Measurements from ENCODE around the gene ETFA. TPM values are rescaled to one million over a fixed set of nuclear protein-coding genes. Genes with fewer than 3 reads are reported as not detected.
A peak's percentile ranks its signal among the peaks of the same experiment; 100 is the strongest.

ETFA gene
- total RNA-seq, 1 donor from 2014 or later = 31.7 TPM

- H3K36me3 ChIP-seq = no peaks in the 10 kb centered on the region
- H3K9me3 ChIP-seq = no peaks in the 10 kb centered on the region
- H3K27me3 ChIP-seq = no peaks in the 10 kb centered on the region
- intact Hi-C loops (cut with DNase I) = no loop called here
- no peak for TF ChIP-seq CTCF (IDR thresholded peaks at IDR 0.05)
- DNase-seq (ENCODE audit: low spot score in 2 of 2) = no peak
- H3K4me1 ChIP-seq = peaks cover 15 to 30% of the 10 kb centered on the region in 2 donors
- no peak overlapping the region for H3K4me3 ChIP-seq
- peak overlapping the region; percentile 46 to 75 for H3K27ac ChIP-seq
These were observed 114.7 kb downstream of the ETFA start for GRCh38 chr15:76196269-76197231.

DNA sequence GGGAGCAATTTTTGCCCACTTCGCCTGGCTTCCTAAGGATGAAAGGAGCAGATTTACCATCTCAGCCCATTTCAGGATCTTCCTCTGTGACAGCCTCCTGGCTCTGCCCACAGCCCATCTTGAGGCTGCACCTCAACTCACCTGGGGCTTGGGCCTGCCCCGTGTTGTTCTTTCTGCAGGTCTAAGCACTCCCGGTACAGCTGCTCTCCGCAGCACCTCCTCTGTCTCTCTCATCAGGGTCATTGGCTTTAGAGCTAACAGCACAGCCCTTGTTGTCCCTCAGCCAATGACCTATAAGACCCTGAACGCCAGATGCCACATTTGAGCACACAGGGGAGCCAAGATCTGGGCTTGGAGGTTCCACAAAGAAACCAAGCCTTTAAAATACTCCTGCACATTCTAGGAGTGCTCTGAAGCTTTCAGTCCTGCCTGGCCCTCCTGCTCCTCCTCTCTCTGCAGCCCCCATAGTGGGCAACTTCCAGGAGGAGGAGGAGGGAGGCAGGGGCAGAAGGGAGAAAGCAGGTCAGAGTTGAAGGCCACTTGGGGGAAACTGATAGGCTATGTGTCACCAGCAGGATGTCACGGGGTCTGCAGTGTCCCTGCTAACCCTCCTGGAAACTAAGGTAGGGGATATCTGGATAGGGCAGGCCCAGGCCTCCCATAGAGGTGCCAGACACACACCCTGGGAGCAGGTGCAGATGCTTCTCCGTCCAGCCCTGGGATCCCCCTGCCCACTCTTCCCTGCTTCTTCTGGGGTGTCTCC lies 115.6 kb downstream of the ETFA start:
- no peak overlapping the region for H3K4me3 ChIP-seq
- H3K27ac ChIP-seq = peak overlapping the region; percentile 46 to 75
- intact Hi-C loops (cut with DNase I) = no loop called here
- no peaks in the 10 kb centered on the region for H3K27me3 ChIP-seq
- no peaks in the 10 kb centered on the region for H3K36me3 ChIP-seq
- no peak for DNase-seq (ENCODE audit: low spot score in 2 of 2)
- no peaks in the 10 kb centered on the region for H3K9me3 ChIP-seq
- no peak for TF ChIP-seq CTCF (IDR thresholded peaks at IDR 0.05)
- peaks cover 17 to 32% of the 10 kb centered on the region in 2 donors for H3K4me1 ChIP-seq

- peaks cover 17 to 28% of the 10 kb centered on the region in 2 donors for H3K4me1 ChIP-seq
- intact Hi-C loops (cut with DNase I) = no loop called here
- no peak overlapping the region for H3K27ac ChIP-seq
These were observed 117.3 kb downstream of the ETFA start for GRCh38 chr15:76193934-76194333.

GRCh38 chr15:76192715-76193114 lies 118.6 kb downstream of the ETFA start:
- no peaks in the 10 kb centered on the region for H3K27me3 ChIP-seq
- no peak overlapping the region for H3K27ac ChIP-seq
- no peaks in the 10 kb centered on the region for H3K9me3 ChIP-seq
- H3K36me3 ChIP-seq = no peaks in the 10 kb centered on the region
- peaks cover 17 to 23% of the 10 kb centered on the region in 2 donors for H3K4me1 ChIP-seq
- no peak overlapping the region for H3K4me3 ChIP-seq
- no peak for DNase-seq (ENCODE audit: low spot score in 2 of 2)
- intact Hi-C loops (cut with DNase I) = no loop called here
- no peak for TF ChIP-seq CTCF (IDR thresholded peaks at IDR 0.05)

More at GRCh38 chr15:76193934-76194333, 117.3 kb downstream of the ETFA start:
- DNase-seq (ENCODE audit: low spot score in 2 of 2) = no peak
- Histone ChIP-seq H3K9me3 (no peaks in the 10 kb centered on the region), H3K27me3 (no peaks in the 10 kb centered on the region), H3K36me3 (no peaks in the 10 kb centered on the region), H3K4me3 (no peak overlapping the region)
- no peak for TF ChIP-seq CTCF (IDR thresholded peaks at IDR 0.05)

DNA sequence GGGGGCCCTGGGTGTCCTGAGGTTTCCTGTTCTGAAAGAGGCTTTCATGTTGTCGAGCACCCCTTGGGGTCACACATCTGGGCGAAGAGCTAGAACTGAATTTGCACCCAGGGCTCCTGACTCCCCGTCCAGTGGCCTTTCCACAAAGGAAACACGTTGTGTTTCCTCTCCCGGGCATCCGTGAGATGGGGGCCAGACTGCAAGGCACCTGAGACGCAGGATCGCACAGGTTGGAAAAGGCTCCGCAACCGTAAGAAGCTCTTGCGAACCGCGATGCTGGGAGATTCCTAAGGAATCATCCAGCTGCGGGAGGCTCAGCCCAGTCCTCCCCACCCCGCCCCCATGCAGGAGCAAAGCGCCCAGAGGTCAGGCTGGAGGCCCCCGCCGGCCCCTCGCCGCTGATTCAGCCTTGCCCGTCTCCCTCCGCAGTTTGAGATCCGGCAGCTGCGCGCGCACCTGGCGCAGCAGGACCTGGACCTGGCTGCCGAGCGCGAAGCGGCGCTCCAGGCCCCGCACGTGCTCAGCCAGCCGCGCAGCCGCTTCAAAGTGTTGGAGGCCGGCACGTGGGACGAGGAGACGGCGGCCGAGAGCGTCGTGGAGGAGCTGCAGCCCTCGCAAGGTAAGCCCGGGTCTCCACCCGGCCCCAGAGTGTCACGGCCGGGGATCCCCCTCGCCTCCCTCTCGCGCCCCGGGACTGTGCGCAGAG lies 119.6 kb downstream of the ETFA start:
- no peak for TF ChIP-seq CTCF (IDR thresholded peaks at IDR 0.05)
- Histone ChIP-seq H3K9me3 (no peaks in the 10 kb centered on the region), H3K4me1 (peaks cover 11 to 12% of the 10 kb centered on the region in 2 donors), H3K27ac (no peak overlapping the region), H3K36me3 (no peaks in the 10 kb centered on the region), H3K27me3 (no peaks in the 10 kb centered on the region), H3K4me3 (no peak overlapping the region)
- intact Hi-C loops (cut with DNase I) = no loop called here
- no peak for DNase-seq (ENCODE audit: low spot score in 2 of 2)
